Endometrial microvascular endothelial cells (primary cell): ENCODE data around the gene LRRC66. TPM values are rescaled to one million over a fixed set of nuclear protein-coding genes. Genes with fewer than 3 reads are reported as not detected.

Experiments used
- total RNA-seq: library from RNA; depleted of rRNA; stranded (reverse); fragments of >200 nt; gene quantifications from one replicate; pipeline ENCODE4 v1.2.3, GENCODE V29; 2015; ENCODE audit errors: inconsistent ontology term

LRRC66 gene
- total RNA-seq, 1 donor from 2014 or later: 0.09 TPM

Other genes starting within 250 kb of the LRRC66 start
- gene DCUN1D4, start 177.2 kb downstream of the LRRC66 start, total RNA-seq: 15.8 TPM
- 29.4 TPM for gene SGCB, start 17.9 kb upstream of the LRRC66 start, total RNA-seq
- 7.2 TPM for gene SPATA18, start 30.9 kb upstream of the LRRC66 start, total RNA-seq